ENCODE measurements around the gene OR13J1. TPM values are rescaled to one million over a fixed set of nuclear protein-coding genes. Genes with fewer than 3 reads are reported as not detected.

Gene OR13J1
- total and polyA plus RNA-seq, 11 donors, result not detected

GRCh38 chr9:35844628-35845270 is 25.5 kb downstream of the OR13J1 start:
- intact Hi-C loops (cut with DNase I), result loop anchor here in 1 of 10 donors (5.0 kb wide), 1 partner anchor 42 kb away; no protein-coding TSS in a partner anchor
- 40 to 48% (median 43%) methylated on average over 7 of the region's 7 CpGs for WGBS, 4 donors
- no peak overlapping the region for H3K4me3 ChIP-seq
- H3K9me3 ChIP-seq, result no peaks in the 10 kb centered on the region
- ATAC-seq (peak in 3 of 4 donors; percentile 56 to 88 (median 58)), DNase-seq (peak in 3 of 5 donors; percentile 59 to 73 (median 70))
- TF ChIP-seq POLR2A (IDR thresholded peaks at IDR 0.05), result no peak
- TF ChIP-seq CTCF (IDR thresholded peaks at IDR 0.05), result no peak
- peaks cover 0 to 27% (median 0%) of the 10 kb centered on the region in 9 donors for H3K27me3 ChIP-seq
- peak overlapping the region in 10 of 12 donors; percentile 33 to 68 (median 38) for H3K27ac ChIP-seq
- H3K4me1 ChIP-seq, result peaks cover 0 to 68% (median 26%) of the 10 kb centered on the region in 12 donors
- H3K36me3 ChIP-seq, result peaks cover 0 to 22% (median 11%) of the 10 kb centered on the region in 9 donors

- Histone ChIP-seq H3K36me3 (peaks cover 0 to 18% (median 11%) of the 10 kb centered on the region in 9 donors), H3K9me3 (no peaks in the 10 kb centered on the region), H3K4me3 (no peak overlapping the region), H3K4me1 (peaks cover 0 to 59% (median 21%) of the 10 kb centered on the region in 12 donors), H3K27me3 (peaks cover 0 to 42% (median 0%) of the 10 kb centered on the region in 9 donors), H3K27ac (no peak overlapping the region)
- 87 to 95% (median 89%) methylated on average over 3 of the region's 3 CpGs for WGBS, 4 donors
- intact Hi-C loops (cut with DNase I), result loop anchor here in 1 of 10 donors (5.0 kb wide), 1 partner anchor 40 kb away; no protein-coding TSS in a partner anchor
- DNase-seq (no peak), ATAC-seq (no peak)
- TF ChIP-seq POLR2A (IDR thresholded peaks at IDR 0.05), result no peak
- TF ChIP-seq CTCF (IDR thresholded peaks at IDR 0.05), result no peak
These were observed 27.4 kb downstream of the OR13J1 start for GRCh38 chr9:35842795-35843194.

GRCh38 chr9:35842020-35842745 is 28.0 kb downstream of the OR13J1 start:
- intact Hi-C loops (cut with DNase I), result loop anchor here in 1 of 10 donors (5.0 kb wide), 1 partner anchor 40 kb away; no protein-coding TSS in a partner anchor
- ATAC-seq (no peak), DNase-seq (no peak)
- H3K36me3 ChIP-seq, result peaks cover 0 to 13% (median 8%) of the 10 kb centered on the region in 9 donors
- no peak overlapping the region for H3K4me3 ChIP-seq
- H3K4me1 ChIP-seq, result peaks cover 0 to 54% (median 17%) of the 10 kb centered on the region in 12 donors
- TF ChIP-seq CTCF (IDR thresholded peaks at IDR 0.05) (no peak), POLR2A (IDR thresholded peaks at IDR 0.05) (no peak)
- no peak overlapping the region for H3K27ac ChIP-seq
- H3K27me3 ChIP-seq, result peaks cover 0 to 41% (median 0%) of the 10 kb centered on the region in 9 donors
- H3K9me3 ChIP-seq, result no peaks in the 10 kb centered on the region
- WGBS, 4 donors, result 92 to 97% (median 94%) methylated on average over 16 to 17 of the region's 17 CpGs

- Histone ChIP-seq H3K27ac (no peak overlapping the region), H3K9me3 (no peaks in the 10 kb centered on the region), H3K4me3 (no peak overlapping the region), H3K4me1 (peaks cover 0 to 48% (median 17%) of the 10 kb centered on the region in 12 donors), H3K27me3 (peaks cover 0 to 39% (median 0%) of the 10 kb centered on the region in 9 donors), H3K36me3 (peaks cover 0 to 7% (median 2%) of the 10 kb centered on the region in 9 donors)
- TF ChIP-seq CTCF (IDR thresholded peaks at IDR 0.05) (no peak), POLR2A (IDR thresholded peaks at IDR 0.05) (no peak)
- 80 to 90% (median 86%) methylated on average over 1 to 5 of the region's 5 CpGs for WGBS, 4 donors
- ATAC-seq (no peak), DNase-seq (no peak)
- intact Hi-C loops (cut with DNase I), result loop anchor here in 1 of 10 donors (5.0 kb wide), 1 partner anchor 39 kb away; no protein-coding TSS in a partner anchor
These were observed 28.6 kb downstream of the OR13J1 start for GRCh38 chr9:35841645-35841900.

Data from heart left ventricle (tissue), 16 donors.